Breast epithelium (tissue), 3 donors: Measurements from ENCODE around the gene XYLT1.

Experiments
- CTCF ChIP-seq, 3 donors: fragments of 450-650 bp; IDR thresholded peaks; one replicate each; pipeline ENCODE4 v1.5.1; 2016 to 2017; ENCODE audit warnings: antibody characterized with exemption in 3 of 3, mild to moderate bottlenecking in 3 of 3, moderate library complexity in 3 of 3
- POLR2A ChIP-seq: fragments of 450-650 bp; IDR thresholded peaks from one replicate; pipeline ENCODE4 v1.6.1; 2016; ENCODE audit warnings: antibody characterized with exemption, mild to moderate bottlenecking, moderate library complexity
- POLR2AphosphoS5 ChIP-seq, 3 donors: sonication (generic); formaldehyde crosslinking; IDR thresholded peaks; one replicate each; pipeline ENCODE4 v1.6.1; 2017; ENCODE audit warnings: antibody characterized with exemption in 3 of 3

DNA sequence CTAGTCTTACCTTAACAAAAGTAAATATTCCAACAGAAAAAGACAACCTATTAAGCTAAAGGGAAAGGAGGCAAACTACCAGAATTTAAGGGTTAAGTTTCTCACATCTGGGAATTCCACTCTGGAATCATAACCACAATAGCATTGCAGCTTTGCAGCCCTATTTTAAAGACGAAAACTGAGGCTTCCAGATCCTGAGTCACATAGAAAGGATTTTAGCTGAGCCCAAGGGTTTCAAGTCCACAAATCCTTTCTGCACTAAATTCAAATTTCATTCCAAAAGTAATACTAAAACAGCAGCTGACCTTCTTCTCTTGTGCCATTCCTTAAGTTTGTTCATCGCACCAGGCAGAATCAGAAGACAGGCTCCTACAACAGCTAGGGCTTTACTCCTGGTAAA lies 17.8 kb downstream of the XYLT1 start:
- TF ChIP-seq CTCF (IDR thresholded peaks at IDR 0.05) (no peak), POLR2A (no peak), POLR2AphosphoS5 (IDR thresholded peaks at IDR 0.05) (no peak)
